GM12878 (cell line): Measurements from ENCODE around the gene MYH7B. TPM values are rescaled to one million over a fixed set of nuclear protein-coding genes. Genes with fewer than 3 reads are reported as not detected.

Experiments
- ATAC-seq: fragments of 200-7000 bp; cut with Tn5 transposase; 3 replicates; pipeline ENCODE4 v1.9.1; 2020; ENCODE audit warnings: mild to moderate bottlenecking, moderate library complexity
- BruUV-seq: library from RNA; stranded (reverse); fragments of 400-500 nt; replicated peaks from 2 replicates; lab custom pipeline; 2021; lab: Mats Ljungman, UMichigan
- CTCF ChIA-PET: fragments of 300-600 bp; sonication (Branson Sonifier 250); formaldehyde crosslinking; extraction: SDS; loops from one replicate; lab custom pipeline; 2021; ENCODE audit warnings: inconsistent platforms; lab: Yijun Ruan, JAX
- POLR2A ChIA-PET: fragments of 350-600 bp; formaldehyde crosslinking; extraction: SDS; loops from one replicate; lab custom pipeline; 2021; ENCODE audit warnings: inconsistent platforms; lab: Charles Lee
- RAD21 ChIA-PET: fragments of 300-600 bp; sonication (Branson Sonifier 250); formaldehyde crosslinking; loops from one replicate; lab custom pipeline; 2023; ENCODE audit warnings: antibody characterized with exemption; ENCODE audit not compliant: unreplicated experiment; lab: Charles Lee
- SMC1A ChIA-PET: fragments of 300-600 bp; sonication (Branson Sonifier 250); formaldehyde crosslinking; loops from one replicate; lab custom pipeline; 2023; ENCODE audit not compliant: unreplicated experiment, uncharacterized antibody; lab: Charles Lee
- DNase-seq: peaks from one replicate; pipeline ENCODE4 v3.0.0-alpha.2; 2011; ENCODE audit warnings: low read depth, low spot score
- FAIRE-seq: peaks from 3 replicates; lab custom pipeline; 2011; peaks lifted over from hg19 to GRCh38; lab: Jason Lieb, UNC
- H2AFZ ChIP-seq: 2 replicates; pipeline ENCODE4 v1.6.0; 2011; ENCODE audit warnings: low read depth, low read length, control low read depth; ENCODE audit not compliant: control insufficient read depth
- H3K27ac ChIP-seq: 2 replicates; pipeline ENCODE4 v1.5.1; 2011; ENCODE audit warnings: control low read depth; ENCODE audit not compliant: control insufficient read depth, insufficient read depth
- H3K27me3 ChIP-seq, 2 experiments: replicated peaks in 1 of 2; 2 replicates each; pipeline versions ENCODE4 v1.6.0 to v1.6.1; 2011; ENCODE audit warnings: low read length in 1 of 2; ENCODE audit not compliant: control insufficient read depth in 2 of 2, insufficient read depth in 2 of 2
- H3K36me3 ChIP-seq, 2 experiments: 2 replicates each; pipeline ENCODE4 v1.5.1; 2011; ENCODE audit warnings: low read length in 1 of 2; ENCODE audit not compliant: control insufficient read depth in 2 of 2, insufficient read depth in 2 of 2
- H3K4me1 ChIP-seq: 2 replicates; pipeline ENCODE4 v1.6.1; 2011; ENCODE audit warnings: mild to moderate bottlenecking, low read length, moderate library complexity, mixed read lengths; ENCODE audit not compliant: control insufficient read depth, insufficient read depth
- H3K4me2 ChIP-seq: 2 replicates; pipeline ENCODE4 v1.6.0; 2011; ENCODE audit warnings: control low read depth; ENCODE audit not compliant: control insufficient read depth, insufficient read depth
- H3K4me3 ChIP-seq: fragments of 200-600 bp; sonication (generic); 2 replicates; pipeline ENCODE4 v1.5.1; 2016
- H3K79me2 ChIP-seq: 2 replicates; pipeline ENCODE4 v1.6.0; 2011; ENCODE audit warnings: low read length; ENCODE audit not compliant: control insufficient read depth, insufficient read depth
- H3K9ac ChIP-seq: 2 replicates; pipeline ENCODE4 v1.8.0; 2011; ENCODE audit warnings: low read length, control low read depth, mixed read lengths; ENCODE audit not compliant: control insufficient read depth, insufficient read depth
- H3K9me3 ChIP-seq: replicated peaks from 3 replicates; pipeline ENCODE4 v1.5.1; 2011; ENCODE audit warnings: mild to moderate bottlenecking, low read length; ENCODE audit not compliant: control insufficient read depth, insufficient read depth
- H4K20me1 ChIP-seq: 2 replicates; pipeline ENCODE4 v1.6.0; 2011; ENCODE audit not compliant: control insufficient read depth, insufficient read depth
- CEBPB ChIP-seq, 2 experiments: fragments of 150-350 bp in 1 of 2; IDR thresholded peaks; 2 replicates each; pipeline ENCODE4 v1.6.1; 2012 to 2014; ENCODE audit warnings: low read depth in 2 of 2, low read length in 2 of 2, borderline replicate concordance in 1 of 2, inconsistent platforms in 1 of 2
- CUX1 ChIP-seq: IDR thresholded peaks from 2 replicates; pipeline ENCODE4 v1.6.1; 2012; ENCODE audit warnings: improper control_type of control experiment, low read depth, low read length; ENCODE audit not compliant: insufficient replicate concordance
- DPF2 ChIP-seq: fragments of 450-650 bp; IDR thresholded peaks from 2 replicates; pipeline ENCODE4 v1.6.1; 2017; ENCODE audit warnings: mild to moderate bottlenecking
- JUNB ChIP-seq: IDR thresholded peaks from 2 replicates; pipeline ENCODE4 v1.6.1; 2016; ENCODE audit warnings: antibody characterized with exemption, mild to moderate bottlenecking
- MTA2 ChIP-seq: fragments of 450-650 bp; IDR thresholded peaks from 2 replicates; pipeline ENCODE4 v1.6.1; 2016; ENCODE audit warnings: low read depth, mild to moderate bottlenecking, moderate library complexity
- RB1 ChIP-seq: fragments of 450-650 bp; formaldehyde crosslinking; IDR thresholded peaks from 2 replicates; pipeline ENCODE4 v1.6.1; 2017; ENCODE audit warnings: mild to moderate bottlenecking, borderline replicate concordance
- YY1 ChIP-seq: IDR thresholded peaks from 2 replicates; pipeline ENCODE4 v1.6.1; 2011; ENCODE audit warnings: low read depth, mild to moderate bottlenecking, low read length
- WGBS: methylation state at CpG from one replicate; pipeline ENCODE4 v1.1.6; 2016; ENCODE audit warnings: low lambda C conversion rate; ENCODE audit not compliant: insufficient replicate concordance, insufficient coverage; ENCODE audit errors: missing lambda C conversion rate; 5-methylcytosine and 5-hydroxymethylcytosine counted together
- in situ Hi-C: fragments of 300-500 bp; cut with MboI; formaldehyde crosslinking; loops from 9 replicates; pipeline ENCODE4 v1.14.3; 2018; ENCODE audit warnings: mixed read lengths
- intact Hi-C: fragments of 100-400 bp; cut with micrococcal nuclease; formaldehyde crosslinking; loops from one replicate; pipeline ENCODE4 v1.14.2; 2022; ENCODE audit not compliant: unreplicated experiment
- polyA plus RNA-seq, 11 experiments: library from polyadenylated mRNA; depleted of rRNA in 4 of 11; unstranded in 6 of 11; stranded (reverse) in 5 of 11; fragments of >200 nt; fragmentation: Nextera tagmentation in 4 of 11; fragmentation: Illumina TruSeq in 1 of 11; extraction: Ambion mirVana in 4 of 11; extraction: Trizol in 1 of 11; gene quantifications; 1 replicate in 1 of 11; 2 replicates in 10 of 11; pipeline versions ENCODE4 v1.2.1 to v1.2.3, GENCODE V29; 2011 to 2016; ENCODE audit warnings: inconsistent platforms in 2 of 11, missing spikeins in 2 of 11, low read depth in 1 of 11
- total RNA-seq, 4 experiments: library from RNA; depleted of rRNA in 3 of 4; stranded (reverse); fragments of >200 nt in 3 of 4; fragmentation: Illumina TruSeq in 1 of 4; extraction: Trizol in 1 of 4; gene quantifications; 2 replicates each; pipeline versions ENCODE4 v1.2.1 to v1.2.3, GENCODE V29; 2013 to 2021
- TF ChIP-seq, protein P1 (sequence below): fragments of 450-650 bp; IDR thresholded peaks from 2 replicates; pipeline ENCODE4 v1.6.1; 2014; ENCODE audit warnings: mild to moderate bottlenecking

Gene MYH7B
- total and polyA plus RNA-seq, 10 of the 15 experiments (the other 5 are each of a cell fraction or from before 2014, with no cell fraction given): 0.01 to 0.40 (median 0.20) TPM; not detected in 3

DNA sequence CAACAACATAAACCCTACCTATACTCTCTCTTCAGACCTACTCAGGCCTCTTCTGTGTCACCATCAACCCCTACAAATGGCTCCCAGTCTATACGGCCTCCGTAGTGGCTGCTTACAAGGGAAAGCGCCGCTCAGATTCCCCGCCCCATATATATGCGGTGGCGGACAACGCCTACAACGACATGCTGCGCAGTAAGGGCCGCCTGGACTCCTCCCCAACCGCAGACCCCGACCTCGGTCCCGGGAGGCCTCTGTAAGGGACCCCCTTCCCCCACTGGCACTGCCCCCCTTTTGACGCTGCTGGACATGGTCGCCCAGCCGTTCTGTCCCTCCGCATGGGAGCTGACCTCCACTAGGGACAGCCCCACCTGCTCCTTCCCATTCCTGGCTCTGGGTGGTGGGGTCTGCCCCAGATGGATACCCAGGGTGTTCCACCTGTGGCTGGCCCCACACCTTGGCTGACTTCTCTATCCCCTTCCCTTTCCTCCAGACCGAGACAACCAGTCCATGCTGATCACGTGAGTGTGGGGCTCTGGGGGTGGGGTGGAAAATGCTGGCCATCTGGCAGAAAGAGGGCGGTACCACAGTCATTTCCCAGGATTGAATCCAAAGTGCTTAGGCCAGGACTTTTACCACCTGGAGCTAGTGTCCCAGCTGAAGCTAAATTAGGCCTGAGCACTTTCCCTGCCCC is 25.0 kb downstream of the MYH7B start:
- ChIA-PET CTCF (no interaction called here), POLR2A (no interaction called here), RAD21 (no interaction called here), SMC1A (no interaction called here)
- Histone ChIP-seq H3K27ac (no peak overlapping the region), H3K27me3 (no peaks in the 10 kb centered on the region), H3K4me2 (no peak overlapping the region), H3K79me2 (no peaks in the 10 kb centered on the region), H4K20me1 (no peaks in the 10 kb centered on the region), H3K4me3 (no peak overlapping the region), H3K9me3 (no peaks in the 10 kb centered on the region), H3K9ac (no peak overlapping the region), H3K36me3 (no peaks in the 10 kb centered on the region), H3K4me1 (no peaks in the 10 kb centered on the region), H2AFZ (no peak overlapping the region)
- ATAC-seq (no peak), DNase-seq (no peak), FAIRE-seq (no peak)
- 72% methylated on average over 22 of the region's 22 CpGs for WGBS
- TF ChIP-seq CUX1 (no peak), DPF2 (no peak), YY1 (no peak), CEBPB (IDR thresholded peaks at IDR 0.05; ENCODE audit: borderline replicate concordance in 1 of 2, low read depth in 2 of 2, low read length in 2 of 2) (no peak), MTA2 (no peak), RB1 (no peak), JUNB (no peak)
- TF ChIP-seq, protein P1, sequence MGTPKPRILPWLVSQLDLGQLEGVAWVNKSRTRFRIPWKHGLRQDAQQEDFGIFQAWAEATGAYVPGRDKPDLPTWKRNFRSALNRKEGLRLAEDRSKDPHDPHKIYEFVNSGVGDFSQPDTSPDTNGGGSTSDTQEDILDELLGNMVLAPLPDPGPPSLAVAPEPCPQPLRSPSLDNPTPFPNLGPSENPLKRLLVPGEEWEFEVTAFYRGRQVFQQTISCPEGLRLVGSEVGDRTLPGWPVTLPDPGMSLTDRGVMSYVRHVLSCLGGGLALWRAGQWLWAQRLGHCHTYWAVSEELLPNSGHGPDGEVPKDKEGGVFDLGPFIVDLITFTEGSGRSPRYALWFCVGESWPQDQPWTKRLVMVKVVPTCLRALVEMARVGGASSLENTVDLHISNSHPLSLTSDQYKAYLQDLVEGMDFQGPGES: no peak
- intact Hi-C loops: no loop called here
- no TSS peak for BruUV-seq
- in situ Hi-C loops: no loop called here
